ENCODE data around the gene CDAN1. TPM values are rescaled to one million over a fixed set of nuclear protein-coding genes. Genes with fewer than 3 reads are reported as not detected.

Gene CDAN1
- total and polyA plus RNA-seq, 2 of the 4 experiments (the other 2 are of a cell fraction) = 4.7 to 5.6 TPM

GRCh38 chr15:42775416-42775815 is 38.5 kb upstream of the CDAN1 start:
- Histone ChIP-seq H3K4me3 (ENCODE audit: insufficient read depth, low read depth, low read length) (no peak overlapping the region), H2BK120ac (ENCODE audit: low read depth, low read length) (no peak overlapping the region), H3K4me1 (ENCODE audit: control insufficient read depth, insufficient read depth, low read length) (no peaks in the 10 kb centered on the region), H3K36me3 (ENCODE audit: control insufficient read depth, insufficient read depth, low read length) (peaks cover 7% of the 10 kb centered on the region; the same call in 1 of the 2 replicates), H4K20me1 (ENCODE audit: insufficient read depth, low read length) (no peaks in the 10 kb centered on the region), H3K27me3 (ENCODE audit: control insufficient read depth, insufficient read depth, low read length) (no peaks in the 10 kb centered on the region), H2BK15ac (ENCODE audit: low read depth, low read length) (no peak overlapping the region), H3K4ac (ENCODE audit: low read depth, low read length) (no peak overlapping the region), H3K14ac (replicated peaks; ENCODE audit: low read depth, low read length) (no peak overlapping the region), H3K4me2 (ENCODE audit: low read depth, low read length) (no peak overlapping the region), H4K5ac (ENCODE audit: low read depth, low read length) (no peak overlapping the region), H4K8ac (ENCODE audit: low read depth in 2 of 2, low read length in 2 of 2) (no peak overlapping the region), H3K18ac (ENCODE audit: low read depth, low read length) (no peak overlapping the region), H2AK9ac (replicated peaks; ENCODE audit: low read depth, low read length, poor library complexity) (no peak overlapping the region), H3K23ac (ENCODE audit: low read depth, low read length) (no peak overlapping the region), H2BK5ac (ENCODE audit: low read depth, low read length, poor library complexity, severe bottlenecking) (no peak overlapping the region), H4K91ac (ENCODE audit: insufficient read depth, low read depth, low read length) (no peak overlapping the region), H3K9ac (ENCODE audit: low read depth, low read length) (no peak overlapping the region), H3K9me3 (ENCODE audit: control insufficient read depth, insufficient read depth, low read length) (no peaks in the 10 kb centered on the region), H3K56ac (ENCODE audit: extremely low read depth, insufficient read depth, low read length) (no peak overlapping the region), H2AK5ac (ENCODE audit: low read depth, low read length) (no peak overlapping the region), H3K9me1 (ENCODE audit: insufficient read depth, low read length) (no peaks in the 10 kb centered on the region), H3K79me1 (ENCODE audit: low read depth in 1 of 2, low read length in 2 of 2) (no peaks in the 10 kb centered on the region; a peak in 1 of 4 replicates), H2AFZ (replicated peaks; ENCODE audit: low read length, poor library complexity) (no peak overlapping the region), H3K27ac (ENCODE audit: insufficient read depth, low read length) (no peak overlapping the region), H2BK20ac (ENCODE audit: low read depth, low read length) (no peak overlapping the region)
- dilution Hi-C loops (cut with HindIII; ENCODE audit: low sequenced_read_pairs, unreplicated experiment) = no loop called here
- POLR2A ChIA-PET (ENCODE audit: unreplicated experiment) = no interaction called here
- intact Hi-C loops (cut with micrococcal nuclease) = no loop called here
- DNase-seq (no peak), ATAC-seq (ENCODE audit: low read depth) (no peak)
- no TSS peak for BruUV-seq (replicated peaks)
- CTCF ChIA-PET = no interaction called here
- WGBS, 2 experiments (ENCODE audit: extremely low coverage in 2 of 2, insufficient read length in 1 of 2) = 80% methylated on average over 1 of the region's 2 CpGs; no CpG with 5 or more reads in 1 of the 2 experiments
- TF ChIP-seq BHLHE40 (IDR thresholded peaks at IDR 0.05; ENCODE audit: low read depth, low read length) (no peak), MXI1 (IDR thresholded peaks at IDR 0.05; ENCODE audit: borderline replicate concordance, low read depth, low read length) (no peak), SMC3 (IDR thresholded peaks at IDR 0.05; ENCODE audit: low read depth, low read length) (no peak), MAFK (IDR thresholded peaks at IDR 0.05; ENCODE audit: low read depth, low read length) (no peak), NFE2L2 (IDR thresholded peaks at IDR 0.05; ENCODE audit: low read depth, low read length) (no peak), RCOR1 (IDR thresholded peaks at IDR 0.05; ENCODE audit: insufficient replicate concordance, low read length) (no peak), USF2 (IDR thresholded peaks at IDR 0.05; ENCODE audit: low read depth, low read length) (no peak), FOS (IDR thresholded peaks at IDR 0.05; ENCODE audit: low read depth, low read length) (no peak), POLR2A (IDR thresholded peaks at IDR 0.05; ENCODE audit: low read depth, low read length) (no peak)
- in situ Hi-C loops (cut with MboI; ENCODE audit: low sequenced_read_pairs) = no loop called here

All from IMR-90 (cell line).